Measurements from ENCODE around the gene TMPRSS13.

DNA sequence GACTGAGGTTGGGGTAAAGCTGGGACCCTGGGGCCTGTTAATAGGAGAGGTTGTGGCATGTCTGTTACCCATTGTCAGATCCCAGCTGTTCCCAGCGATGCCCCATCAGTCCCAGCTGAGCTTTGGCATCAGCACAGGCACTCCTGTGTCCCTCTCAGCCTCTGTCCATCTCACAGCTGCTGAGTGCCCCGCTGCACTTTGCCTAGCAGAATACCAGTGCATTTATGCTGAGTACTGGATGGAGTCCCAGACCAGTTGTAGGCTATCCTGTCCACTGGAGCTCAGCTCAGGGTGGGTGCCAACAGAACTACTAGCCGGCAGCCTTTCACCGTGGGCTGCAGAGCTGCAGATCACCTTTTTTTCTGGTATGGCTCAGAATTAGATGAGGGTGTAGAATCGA, 62.7 kb downstream of the TMPRSS13 start:
- TF ChIP-seq, protein P1, sequence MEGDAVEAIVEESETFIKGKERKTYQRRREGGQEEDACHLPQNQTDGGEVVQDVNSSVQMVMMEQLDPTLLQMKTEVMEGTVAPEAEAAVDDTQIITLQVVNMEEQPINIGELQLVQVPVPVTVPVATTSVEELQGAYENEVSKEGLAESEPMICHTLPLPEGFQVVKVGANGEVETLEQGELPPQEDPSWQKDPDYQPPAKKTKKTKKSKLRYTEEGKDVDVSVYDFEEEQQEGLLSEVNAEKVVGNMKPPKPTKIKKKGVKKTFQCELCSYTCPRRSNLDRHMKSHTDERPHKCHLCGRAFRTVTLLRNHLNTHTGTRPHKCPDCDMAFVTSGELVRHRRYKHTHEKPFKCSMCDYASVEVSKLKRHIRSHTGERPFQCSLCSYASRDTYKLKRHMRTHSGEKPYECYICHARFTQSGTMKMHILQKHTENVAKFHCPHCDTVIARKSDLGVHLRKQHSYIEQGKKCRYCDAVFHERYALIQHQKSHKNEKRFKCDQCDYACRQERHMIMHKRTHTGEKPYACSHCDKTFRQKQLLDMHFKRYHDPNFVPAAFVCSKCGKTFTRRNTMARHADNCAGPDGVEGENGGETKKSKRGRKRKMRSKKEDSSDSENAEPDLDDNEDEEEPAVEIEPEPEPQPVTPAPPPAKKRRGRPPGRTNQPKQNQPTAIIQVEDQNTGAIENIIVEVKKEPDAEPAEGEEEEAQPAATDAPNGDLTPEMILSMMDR (IDR thresholded peaks at IDR 0.05 in 8 of 11, conservative IDR thresholded peaks at IDR 0.05 in 3 of 11) = no peak
- TF ChIP-seq POLR2AphosphoS5 (IDR thresholded peaks at IDR 0.05) = no peak
- no peak for TF ChIP-seq POLR2A (IDR thresholded peaks at IDR 0.05)

Data from spleen (tissue), 7 donors.